Measurements from ENCODE around the gene CCDC194.

CCDC194 gene

GRCh38 chr19:17348700-17349099 is 45.3 kb downstream of the CCDC194 start:
- TF ChIP-seq L3MBTL2 (conservative IDR thresholded peaks at IDR 0.05) (no peak), CTBP1 (IDR thresholded peaks at IDR 0.05; ENCODE audit: borderline replicate concordance) (no peak), ELF4 (IDR thresholded peaks at IDR 0.05) (no peak), ARNT (IDR thresholded peaks at IDR 0.05) (no peak), BHLHE40 (IDR thresholded peaks at IDR 0.05; ENCODE audit: borderline replicate concordance) (no peak), FOXM1 (IDR thresholded peaks at IDR 0.05; ENCODE audit: borderline replicate concordance) (no peak), FOXK2 (IDR thresholded peaks at IDR 0.05) (no peak), HDGF (IDR thresholded peaks at IDR 0.05; ENCODE audit: borderline replicate concordance) (no peak), PKNOX1 (IDR thresholded peaks at IDR 0.05) (no peak), TARDBP (IDR thresholded peaks at IDR 0.05) (no peak), ZNF384 (IDR thresholded peaks at IDR 0.05) (no peak), SP1 (IDR thresholded peaks at IDR 0.05) (no peak), NFRKB (IDR thresholded peaks at IDR 0.05) (no peak), FOXA1 (IDR thresholded peaks at IDR 0.05) (no peak)
- peak; percentile 27 for DNase-seq (ENCODE audit: extremely low spot score)
- ChIA-PET CTCF (interaction anchor here (1.0 kb wide), 1 partner anchor 38 kb away, joined by 3 read pairs; no protein-coding TSS in a partner anchor), POLR2A (no interaction called here)

- POLR2A ChIA-PET = no interaction called here
- DNase-seq (ENCODE audit: extremely low spot score) = no peak
- CTCF ChIA-PET = interaction anchor here (0.5 kb wide), 1 partner anchor 111 kb away, joined by 3 read pairs; no protein-coding TSS in a partner anchor
- TF ChIP-seq PKNOX1 (IDR thresholded peaks at IDR 0.05) (no peak), SUZ12 (IDR thresholded peaks at IDR 0.05) (no peak), FOXM1 (IDR thresholded peaks at IDR 0.05; ENCODE audit: borderline replicate concordance) (no peak), TARDBP (IDR thresholded peaks at IDR 0.05) (no peak), CTBP1 (IDR thresholded peaks at IDR 0.05; ENCODE audit: borderline replicate concordance) (no peak), ZNF384 (IDR thresholded peaks at IDR 0.05) (no peak)
Observed at GRCh38 chr19:17347877-17348276, 46.1 kb downstream of the CCDC194 start.

- ChIA-PET POLR2A (no interaction called here), CTCF (interaction anchor here (0.5 kb wide), 1 partner anchor 111 kb away, joined by 3 read pairs; no protein-coding TSS in a partner anchor)
- TF ChIP-seq CTBP1 (IDR thresholded peaks at IDR 0.05; ENCODE audit: borderline replicate concordance) = no peak
- no peak for TF ChIP-seq FOXM1 (IDR thresholded peaks at IDR 0.05; ENCODE audit: borderline replicate concordance)
- no peak for TF ChIP-seq ELF4 (IDR thresholded peaks at IDR 0.05)
- no peak for TF ChIP-seq SUZ12 (IDR thresholded peaks at IDR 0.05)
- TF ChIP-seq TARDBP (IDR thresholded peaks at IDR 0.05) = no peak
- no peak for TF ChIP-seq HDGF (IDR thresholded peaks at IDR 0.05; ENCODE audit: borderline replicate concordance)
- TF ChIP-seq FOXA1 (IDR thresholded peaks at IDR 0.05) = no peak
- TF ChIP-seq BHLHE40 (IDR thresholded peaks at IDR 0.05; ENCODE audit: borderline replicate concordance) = no peak
- no peak for TF ChIP-seq ZNF384 (IDR thresholded peaks at IDR 0.05)
- TF ChIP-seq PKNOX1 (IDR thresholded peaks at IDR 0.05) = no peak
Observed at GRCh38 chr19:17347361-17347760, 46.6 kb downstream of the CCDC194 start.

GRCh38 chr19:17346109-17346671 is 47.8 kb downstream of the CCDC194 start:
- peak; percentile 86 for DNase-seq (ENCODE audit: extremely low spot score)
- ChIA-PET CTCF (interaction anchor here (1.0 to 1.5 kb wide), 2 partner anchors 10 to 40 kb away, joined by 4 to 6 read pairs; no protein-coding TSS in a partner anchor), POLR2A (interaction anchor here (1.3 kb wide), 1 partner anchor 11 kb away, joined by 6 read pairs; no protein-coding TSS in a partner anchor)
- no peak for TF ChIP-seq L3MBTL2 (conservative IDR thresholded peaks at IDR 0.05)
- TF ChIP-seq ARNT (IDR thresholded peaks at IDR 0.05) = no peak
- no peak for TF ChIP-seq ZNF384 (IDR thresholded peaks at IDR 0.05)

More at GRCh38 chr19:17347361-17347760, 46.6 kb downstream of the CCDC194 start:
- DNase-seq (ENCODE audit: extremely low spot score) = no peak

GRCh38 chr19:17341845-17342244 is 52.2 kb downstream of the CCDC194 start:
- ChIA-PET POLR2A (interaction anchor here (1.1 kb wide), 1 partner anchor 9 kb away, joined by 5 read pairs; no protein-coding TSS in a partner anchor), CTCF (no interaction called here)
- DNase-seq (ENCODE audit: extremely low spot score) = no peak
- no peak for TF ChIP-seq FOXK2 (IDR thresholded peaks at IDR 0.05)
- no peak for TF ChIP-seq SP1 (IDR thresholded peaks at IDR 0.05)
- no peak for TF ChIP-seq CTBP1 (IDR thresholded peaks at IDR 0.05; ENCODE audit: borderline replicate concordance)
- TF ChIP-seq FOXM1 (IDR thresholded peaks at IDR 0.05; ENCODE audit: borderline replicate concordance) = no peak
- TF ChIP-seq FOXA1 (IDR thresholded peaks at IDR 0.05) = no peak
- no peak for TF ChIP-seq LEF1 (IDR thresholded peaks at IDR 0.05; ENCODE audit: borderline replicate concordance)
- TF ChIP-seq HDGF (IDR thresholded peaks at IDR 0.05; ENCODE audit: borderline replicate concordance) = no peak
- TF ChIP-seq ELF4 (IDR thresholded peaks at IDR 0.05) = no peak
- no peak for TF ChIP-seq ZNF384 (IDR thresholded peaks at IDR 0.05)
- no peak for TF ChIP-seq ARNT (IDR thresholded peaks at IDR 0.05)
- no peak for TF ChIP-seq BHLHE40 (IDR thresholded peaks at IDR 0.05; ENCODE audit: borderline replicate concordance)

GRCh38 chr19:17341386-17341785 is 52.6 kb downstream of the CCDC194 start:
- no peak for DNase-seq (ENCODE audit: extremely low spot score)
- POLR2A ChIA-PET = interaction anchor here (1.1 kb wide), 1 partner anchor 9 kb away, joined by 5 read pairs; no protein-coding TSS in a partner anchor
- TF ChIP-seq HDGF (IDR thresholded peaks at IDR 0.05; ENCODE audit: borderline replicate concordance) (no peak), FOXA1 (IDR thresholded peaks at IDR 0.05) (no peak), TARDBP (IDR thresholded peaks at IDR 0.05) (no peak), PKNOX1 (IDR thresholded peaks at IDR 0.05) (no peak), SP1 (IDR thresholded peaks at IDR 0.05) (no peak), ARNT (IDR thresholded peaks at IDR 0.05) (no peak)
- CTCF ChIA-PET = no interaction called here
